Testis (tissue), 3 donors: Measurements from ENCODE around the gene MMP25. TPM values are rescaled to one million over a fixed set of nuclear protein-coding genes. Genes with fewer than 3 reads are reported as not detected.

Experiments
- DNase-seq: peaks from one replicate; pipeline ENCODE4 v3.0.0-alpha.2; 2019
- H3K27ac ChIP-seq, 2 donors: fragments of 200-600 bp; sonication (generic); one replicate each; pipeline ENCODE4 v1.5.1; 2019
- H3K27me3 ChIP-seq: fragments of 200-600 bp; sonication (generic); one replicate; pipeline ENCODE4 v1.5.1; 2019
- H3K36me3 ChIP-seq: fragments of 200-600 bp; sonication (generic); one replicate; pipeline ENCODE4 v1.5.1; 2017; ENCODE audit warnings: low read depth; ENCODE audit errors: missing control alignments
- H3K4me1 ChIP-seq: fragments of 200-600 bp; sonication (generic); one replicate; pipeline ENCODE4 v1.5.1; 2019
- H3K4me3 ChIP-seq, 2 donors: fragments of 200-600 bp; sonication (generic); one replicate each; pipeline ENCODE4 v1.5.1; 2017 to 2019
- H3K9me3 ChIP-seq: fragments of 200-600 bp; sonication (generic); one replicate; pipeline ENCODE4 v1.5.1; 2017
- CTCF ChIP-seq, 3 experiments: fragments of 450-650 bp in 2 of 3; fragments of 200-600 bp in 1 of 3; sonication (generic) in 1 of 3; IDR thresholded peaks; one replicate each; pipeline ENCODE4 v1.5.1; 2016 to 2019; ENCODE audit warnings: antibody characterized with exemption in 3 of 3, mild to moderate bottlenecking in 2 of 3, moderate library complexity in 1 of 3
- POLR2A ChIP-seq: fragments of 450-650 bp; IDR thresholded peaks from one replicate; pipeline ENCODE4 v1.6.1; 2017; ENCODE audit warnings: antibody characterized with exemption, mild to moderate bottlenecking, moderate library complexity
- WGBS, 2 donors: methylation state at CpG; one replicate each; pipeline ENCODE4 v1.1.5; 2018; 5-methylcytosine and 5-hydroxymethylcytosine counted together
- intact Hi-C: fragments of 100-400 bp; cut with DNase I; formaldehyde crosslinking; loops from one replicate; pipeline ENCODE4 v1.15.1; 2023; ENCODE audit warnings: low total_unique reads
- polyA plus RNA-seq: library from polyadenylated mRNA; stranded (reverse); fragments of 350-450 nt; fragmentation: Illumina TruSeq; extraction: RNeasy Lipid Tissue Mini Kit (QIAGEN cat#74804); gene quantifications from one replicate; pipeline ENCODE4 v1.2.3, GENCODE V29; 2014; ENCODE audit warnings: low read depth, low replicate concordance; ENCODE audit not compliant: insufficient read depth
- total RNA-seq, 2 donors: library from RNA; depleted of rRNA; stranded (reverse); fragments of >200 nt; gene quantifications; one replicate each; pipeline ENCODE4 v1.2.3, GENCODE V29; 2016

The MMP25 gene
- total and polyA plus RNA-seq, 3 donors from 2014 or later: 0.53 to 1.5 (median 0.62) TPM

GRCh38 chr16:3094289-3095027 lies 48.1 kb downstream of the MMP25 start:
- intact Hi-C loops: no loop called here
- no peaks in the 10 kb centered on the region for H3K4me1 ChIP-seq
- H3K36me3 ChIP-seq: no peaks in the 10 kb centered on the region
- peak; percentile 50 for DNase-seq
- no peak overlapping the region for H3K4me3 ChIP-seq
- 91 to 93% methylated on average over 22 of the region's 22 CpGs for WGBS, 2 donors
- no peaks in the 10 kb centered on the region for H3K9me3 ChIP-seq
- H3K27ac ChIP-seq: no peak overlapping the region
- no peaks in the 10 kb centered on the region for H3K27me3 ChIP-seq
- TF ChIP-seq CTCF (IDR thresholded peaks at IDR 0.05) (peak in 2 of 3 experiments; percentile 39 to 49), POLR2A (no peak)

GRCh38 chr16:3095869-3096268 lies 49.5 kb downstream of the MMP25 start:
- intact Hi-C loops: no loop called here
- DNase-seq: no peak
- H3K36me3 ChIP-seq: no peaks in the 10 kb centered on the region
- 46 to 65% methylated on average over 4 of the region's 4 CpGs for WGBS, 2 donors
- H3K27ac ChIP-seq: no peak overlapping the region
- H3K27me3 ChIP-seq: no peaks in the 10 kb centered on the region
- H3K4me3 ChIP-seq: no peak overlapping the region
- TF ChIP-seq CTCF (IDR thresholded peaks at IDR 0.05) (no peak), POLR2A (no peak)
- H3K9me3 ChIP-seq: no peaks in the 10 kb centered on the region
- peaks cover 5% of the 10 kb centered on the region for H3K4me1 ChIP-seq

- intact Hi-C loops: no loop called here
- WGBS, 2 donors: 83 to 94% methylated on average over 6 of the region's 6 CpGs
- no peaks in the 10 kb centered on the region for H3K36me3 ChIP-seq
- no peak overlapping the region for H3K27ac ChIP-seq
- H3K4me3 ChIP-seq: no peak overlapping the region
- TF ChIP-seq POLR2A (no peak), CTCF (IDR thresholded peaks at IDR 0.05) (no peak)
- peaks cover 5% of the 10 kb centered on the region for H3K4me1 ChIP-seq
- H3K9me3 ChIP-seq: no peaks in the 10 kb centered on the region
- DNase-seq: no peak
- no peaks in the 10 kb centered on the region for H3K27me3 ChIP-seq
Measured at GRCh38 chr16:3096362-3096761, 50.0 kb downstream of the MMP25 start.

- DNase-seq: no peak
- Histone ChIP-seq H3K4me3 (no peak overlapping the region), H3K27me3 (no peaks in the 10 kb centered on the region), H3K27ac (no peak overlapping the region), H3K4me1 (peaks cover 5% of the 10 kb centered on the region), H3K36me3 (no peaks in the 10 kb centered on the region), H3K9me3 (no peaks in the 10 kb centered on the region)
- TF ChIP-seq CTCF (IDR thresholded peaks at IDR 0.05) (no peak), POLR2A (no peak)
- WGBS, 2 donors: 70 to 78% methylated on average over 8 of the region's 8 CpGs
- intact Hi-C loops: no loop called here
Measured at GRCh38 chr16:3097266-3097665, 50.9 kb downstream of the MMP25 start.
